ENCODE measurements around the gene MYMX. TPM values are rescaled to one million over a fixed set of nuclear protein-coding genes. Genes with fewer than 3 reads are reported as not detected.

The MYMX gene
- total RNA-seq, 1 donor from 2014 or later: not detected

- Histone ChIP-seq H3K4me3 (ENCODE audit: low read depth, low read length) (peak overlapping the region; percentile 67), H3K27me3 (ENCODE audit: control insufficient read depth, insufficient read depth, low read length) (peaks cover 2% of the 10 kb centered on the region), H3K36me3 (ENCODE audit: control insufficient read depth, insufficient read depth, low read length) (peaks cover 12% of the 10 kb centered on the region)
- FAIRE-seq (no peak), DNase-seq (ENCODE audit: low read depth) (no peak)
- no peak for TF ChIP-seq CTCF (IDR thresholded peaks at IDR 0.05; ENCODE audit: insufficient read depth, low read length, severe bottlenecking)
Observed at GRCh38 chr6:44263354-44264100, 46.8 kb downstream of the MYMX start.

GRCh38 chr6:44264154-44265006 is 47.7 kb downstream of the MYMX start:
- DNase-seq (ENCODE audit: low read depth) (no peak), FAIRE-seq (no peak)
- Histone ChIP-seq H3K4me3 (ENCODE audit: low read depth, low read length) (peak overlapping the region; percentile 67), H3K27me3 (ENCODE audit: control insufficient read depth, insufficient read depth, low read length) (peaks cover 4% of the 10 kb centered on the region), H3K36me3 (ENCODE audit: control insufficient read depth, insufficient read depth, low read length) (peaks cover 9% of the 10 kb centered on the region)
- no peak for TF ChIP-seq CTCF (IDR thresholded peaks at IDR 0.05; ENCODE audit: insufficient read depth, low read length, severe bottlenecking)

GRCh38 chr6:44265007-44265721 is 48.4 kb downstream of the MYMX start, which contains the start of gene NFKBIE:
Gene NFKBIE (minus strand): TSS chr6:44265551. CDS start chr6:44265346, 205 bp downstream.
- Histone ChIP-seq H3K4me3 (ENCODE audit: low read depth, low read length) (peak within 1 kb of the TSS; percentile 67), H3K36me3 (ENCODE audit: control insufficient read depth, insufficient read depth, low read length) (peaks cover 7% of the 10 kb centered on the region), H3K27me3 (ENCODE audit: control insufficient read depth, insufficient read depth, low read length) (peaks cover 4% of the 10 kb centered on the region)
- DNase-seq (ENCODE audit: low read depth) (no peak), FAIRE-seq (no peak)
- peak; percentile 37 for TF ChIP-seq CTCF (IDR thresholded peaks at IDR 0.05; ENCODE audit: insufficient read depth, low read length, severe bottlenecking)

GRCh38 chr6:44265722-44266233 is 49.1 kb downstream of the MYMX start:
- Histone ChIP-seq H3K27me3 (ENCODE audit: control insufficient read depth, insufficient read depth, low read length) (peaks cover 4% of the 10 kb centered on the region), H3K36me3 (ENCODE audit: control insufficient read depth, insufficient read depth, low read length) (peaks cover 5% of the 10 kb centered on the region), H3K4me3 (ENCODE audit: low read depth, low read length) (peak overlapping the region; percentile 67)
- FAIRE-seq (no peak), DNase-seq (ENCODE audit: low read depth) (peak; percentile 91)
- TF ChIP-seq CTCF (IDR thresholded peaks at IDR 0.05; ENCODE audit: insufficient read depth, low read length, severe bottlenecking): no peak

- Histone ChIP-seq H3K27me3 (ENCODE audit: control insufficient read depth, insufficient read depth, low read length) (peaks cover 7% of the 10 kb centered on the region), H3K4me3 (ENCODE audit: low read depth, low read length) (no peak overlapping the region), H3K36me3 (ENCODE audit: control insufficient read depth, insufficient read depth, low read length) (peaks cover 4% of the 10 kb centered on the region)
- TF ChIP-seq CTCF (IDR thresholded peaks at IDR 0.05; ENCODE audit: insufficient read depth, low read length, severe bottlenecking): no peak
- DNase-seq (ENCODE audit: low read depth): no peak
- no peak for FAIRE-seq
Observed at GRCh38 chr6:44266347-44266746, 49.6 kb downstream of the MYMX start.

Data from bronchial epithelial cell (primary cell).